Fibroblast of skin of right biceps (primary cell): ENCODE measurements around the gene ADPRHL1.

Experiments used
- DNase-seq: peaks from one replicate; pipeline ENCODE4 v3.0.0-alpha.2; 2013

The ADPRHL1 gene

GRCh38 chr13:113365971-113366588, 87.2 kb downstream of the ADPRHL1 start:
- no peak for DNase-seq

GRCh38 chr13:113365583-113365970, 87.7 kb downstream of the ADPRHL1 start:
- no peak for DNase-seq

- DNase-seq = no peak
Observed at GRCh38 chr13:113364901-113365582, 88.2 kb downstream of the ADPRHL1 start.

- no peak for DNase-seq
Observed at GRCh38 chr13:113364311-113364889, 88.9 kb downstream of the ADPRHL1 start.

DNA sequence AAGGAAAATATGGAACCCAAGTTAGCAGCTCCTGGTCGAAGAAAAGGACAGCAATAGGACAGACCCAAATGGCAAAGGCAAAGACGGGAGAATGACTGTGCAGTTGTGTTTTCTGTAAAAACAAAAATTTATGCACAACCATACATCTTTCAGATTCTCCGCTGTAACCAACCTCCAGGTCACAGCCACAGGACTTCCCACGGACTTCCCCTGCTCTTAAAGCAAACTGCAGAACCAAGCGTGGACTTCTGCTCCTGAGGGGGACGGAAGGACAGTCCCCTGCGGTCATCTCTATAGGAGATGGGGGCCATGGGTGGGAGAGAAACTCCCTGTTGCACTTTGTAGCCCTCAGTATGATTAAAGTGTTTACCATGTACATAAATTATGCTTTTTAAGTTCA, 91.9 kb downstream of the ADPRHL1 start:
- DNase-seq = no peak

- no peak for DNase-seq
Observed at GRCh38 chr13:113360446-113360845, 92.8 kb downstream of the ADPRHL1 start.

DNA sequence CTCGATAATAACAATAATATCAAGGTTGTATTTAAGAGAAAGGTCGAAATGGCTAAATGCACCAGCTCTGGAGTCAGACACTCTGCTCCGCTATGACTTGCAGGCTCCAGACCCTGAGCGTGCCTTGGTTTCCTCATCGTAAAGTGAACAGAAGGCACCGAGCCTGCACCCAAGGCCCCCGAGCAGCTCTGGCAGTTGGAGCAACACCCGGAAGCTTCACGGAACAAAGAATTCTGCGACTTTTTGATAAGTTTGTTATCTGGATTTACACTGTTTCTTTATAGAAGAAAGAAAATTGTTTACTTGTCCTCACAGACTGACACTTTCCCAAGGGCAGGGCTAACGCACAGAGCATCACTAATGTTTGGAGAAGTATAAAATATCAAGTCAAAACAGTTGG, 93.7 kb downstream of the ADPRHL1 start:
- no peak for DNase-seq

DNA sequence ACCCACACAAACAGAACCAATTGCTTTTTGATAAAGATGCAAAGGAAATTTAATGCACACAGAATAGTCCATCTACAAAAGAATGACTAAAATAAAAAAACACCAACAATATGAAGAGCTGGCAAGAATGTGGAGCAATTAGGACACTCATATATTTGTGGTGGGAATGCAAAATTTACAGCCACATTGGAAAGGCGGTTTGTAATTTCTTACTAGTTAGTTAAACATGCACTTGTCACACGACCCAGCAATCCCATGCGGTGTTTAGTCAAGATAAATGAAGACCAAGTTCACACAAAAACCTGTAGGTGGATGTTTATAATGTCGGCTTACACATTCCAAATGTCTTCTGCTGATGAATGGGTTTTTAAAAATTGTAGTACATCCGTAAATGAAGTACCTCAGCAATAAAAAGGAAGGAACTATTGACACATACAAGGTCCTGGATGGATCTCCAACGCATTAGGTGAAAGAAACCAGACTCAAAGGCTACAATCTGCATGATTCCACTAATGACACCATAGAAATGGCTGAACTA, 94.6 kb downstream of the ADPRHL1 start:
- no peak for DNase-seq

GRCh38 chr13:113357529-113357928, 95.8 kb downstream of the ADPRHL1 start:
- DNase-seq = peak; percentile 20

GRCh38 chr13:113356596-113356995, 96.7 kb downstream of the ADPRHL1 start:
- DNase-seq = no peak

DNA sequence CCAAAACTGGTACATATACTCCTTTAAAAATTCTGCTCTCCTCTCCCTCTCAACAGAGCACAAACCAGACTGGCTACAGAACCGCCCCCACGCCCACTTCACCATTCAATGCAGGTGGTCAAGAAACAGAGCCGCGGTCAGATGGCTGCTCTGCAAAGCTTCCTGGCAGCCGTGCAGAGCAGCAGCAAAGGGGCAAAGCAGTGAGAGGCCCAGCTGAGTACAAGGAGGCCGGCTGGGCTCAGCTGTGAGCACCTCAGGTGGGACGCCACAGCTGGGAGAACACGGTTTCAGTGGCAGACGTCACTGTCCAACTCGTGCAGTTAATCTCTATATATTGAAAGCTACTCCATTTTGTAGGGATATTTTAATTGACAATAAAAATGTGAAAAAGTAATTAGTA, 97.7 kb downstream of the ADPRHL1 start:
- DNase-seq = no peak

DNA sequence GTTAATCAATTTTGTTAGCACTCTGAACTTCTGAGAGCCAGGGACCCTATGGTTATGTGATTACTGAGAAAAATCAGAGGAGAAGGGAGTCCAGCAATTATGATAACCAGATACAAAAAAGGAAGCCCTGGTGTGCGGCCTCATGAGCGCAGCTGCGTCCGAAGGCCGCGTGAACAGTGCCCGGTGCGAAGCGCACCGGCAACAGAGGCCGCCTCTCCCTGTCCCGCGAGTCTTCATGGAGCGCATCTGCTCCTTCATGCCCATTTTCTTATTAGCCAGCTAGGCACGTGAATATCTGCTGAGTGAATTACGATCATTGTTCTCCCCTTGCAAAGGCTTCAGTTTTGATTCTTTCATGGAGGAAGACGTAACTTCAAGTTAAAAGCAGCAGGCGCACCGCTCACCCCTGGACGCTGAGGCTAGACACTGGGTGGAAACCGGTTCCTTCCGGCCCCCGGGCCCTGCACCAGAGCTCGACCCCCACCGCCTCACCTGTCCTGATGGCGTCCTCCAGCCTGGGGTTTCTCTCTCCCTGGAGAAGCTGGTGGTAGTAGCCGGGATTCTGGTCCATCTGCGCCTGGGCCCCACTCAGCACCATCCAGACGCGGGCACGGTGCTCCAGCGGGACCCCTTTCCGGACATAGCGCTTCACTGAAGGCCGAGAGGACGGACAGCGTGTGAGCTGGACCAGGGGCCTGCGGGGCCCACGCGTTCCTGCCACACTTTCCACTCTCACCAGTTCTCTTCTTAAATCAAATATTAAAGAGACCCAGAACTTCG, 98.3 kb downstream of the ADPRHL1 start:
- no peak for DNase-seq

GRCh38 chr13:113353254-113353653, 100.0 kb downstream of the ADPRHL1 start:
- no peak for DNase-seq

GRCh38 chr13:113351514-113352026, 101.7 kb downstream of the ADPRHL1 start:
- DNase-seq = no peak

DNA sequence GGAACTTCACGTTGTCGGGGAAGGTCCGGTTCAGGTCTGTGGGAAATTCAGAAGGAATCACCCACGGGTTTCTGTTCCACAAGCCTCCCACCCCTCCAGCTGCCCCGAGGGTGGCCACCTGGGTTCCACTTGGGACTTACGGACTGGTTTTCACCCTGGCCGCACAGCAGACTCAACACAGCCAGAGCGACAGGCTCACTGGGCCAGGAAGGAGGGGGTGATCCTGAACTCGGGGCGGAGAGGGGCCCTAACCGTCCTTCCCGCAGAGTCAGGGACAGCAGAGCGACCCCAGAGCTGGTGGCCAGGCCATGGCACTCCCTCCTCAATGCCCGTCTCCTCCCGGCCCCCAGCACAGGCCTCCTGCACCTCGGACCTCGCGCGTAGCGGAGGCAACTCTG, 102.4 kb downstream of the ADPRHL1 start:
- DNase-seq = no peak

DNA sequence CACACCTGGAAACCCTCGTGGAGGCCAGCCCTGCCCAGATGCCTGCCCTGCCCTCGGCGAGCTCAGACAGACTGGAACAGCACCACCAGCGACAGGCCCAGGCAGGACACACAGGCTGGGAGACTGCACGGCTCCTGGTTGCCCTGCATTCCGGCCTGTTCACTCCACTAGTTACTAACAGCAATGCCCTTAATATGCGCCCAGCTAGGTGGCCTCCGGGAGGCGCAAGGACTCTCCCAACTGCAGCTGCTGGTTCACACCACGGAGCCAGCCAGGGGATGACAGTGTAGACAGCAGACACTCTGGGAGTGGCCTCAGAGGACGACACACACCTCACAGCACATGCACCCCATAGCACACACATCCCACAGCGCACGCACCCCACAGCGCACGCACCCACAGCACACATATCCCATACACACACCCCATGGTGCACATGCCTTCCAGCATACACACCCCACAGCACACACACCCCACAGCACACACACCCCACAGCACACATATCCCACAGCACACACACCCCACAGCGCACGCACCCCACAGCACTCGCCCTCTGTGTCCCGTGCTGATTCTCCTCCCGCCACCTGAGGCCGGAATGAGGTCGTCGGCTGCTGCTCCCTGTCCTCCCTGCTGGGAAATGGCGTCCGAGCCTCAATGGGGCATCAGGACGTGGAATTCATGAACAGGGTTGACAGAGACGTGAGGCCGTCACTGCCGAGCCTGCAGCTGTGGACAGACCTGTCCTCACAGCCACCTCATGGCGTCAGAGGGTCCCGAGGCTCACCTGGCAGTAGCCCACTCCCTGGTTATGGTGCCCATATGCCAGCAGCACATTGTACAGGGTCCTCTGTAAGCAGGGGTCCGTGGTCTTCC, 103.0 kb downstream of the ADPRHL1 start:
- DNase-seq = no peak
